ENCODE results near the gene ZBED1.
"Not testable (repeated sequence)": the region's sequence is repeated elsewhere in the genome, so short reads cannot be mapped to it uniquely, and the experiment has no call there.

The ZBED1 gene

GRCh38 chrX:2519638-2520037, 18.9 kb upstream of the ZBED1 start:
- DNase-seq (ENCODE audit: low read depth in 2 of 2) = not testable (repeated sequence)

- DNase-seq (ENCODE audit: low read depth in 2 of 2) = no peak
These were observed 16.3 kb upstream of the ZBED1 start for GRCh38 chrX:2517055-2517454.

- no peak for DNase-seq (ENCODE audit: low read depth in 2 of 2)
These were observed 15.8 kb upstream of the ZBED1 start for GRCh38 chrX:2516623-2517022.

- DNase-seq (ENCODE audit: low read depth in 2 of 2) = no peak
These were observed 13.4 kb upstream of the ZBED1 start for GRCh38 chrX:2514131-2514530.

- DNase-seq (ENCODE audit: low read depth in 2 of 2) = no peak
These were observed 12.4 kb upstream of the ZBED1 start for GRCh38 chrX:2513121-2513664.

GRCh38 chrX:2512501-2512900, 11.7 kb upstream of the ZBED1 start:
- no peak for DNase-seq (ENCODE audit: low read depth in 2 of 2)

GRCh38 chrX:2511326-2511725, 10.6 kb upstream of the ZBED1 start:
- DNase-seq (ENCODE audit: low read depth in 2 of 2) = no peak

GRCh38 chrX:2508648-2509335, 8.0 kb upstream of the ZBED1 start:
- DNase-seq (ENCODE audit: low read depth in 2 of 2) = no peak

GRCh38 chrX:2507904-2508627, 7.3 kb upstream of the ZBED1 start:
- DNase-seq (ENCODE audit: low read depth in 2 of 2) = no peak

- DNase-seq (ENCODE audit: low read depth in 2 of 2) = no peak
These were observed 6.4 kb upstream of the ZBED1 start for GRCh38 chrX:2507196-2507595.

GRCh38 chrX:2505341-2505740, 4.6 kb upstream of the ZBED1 start:
- not testable (repeated sequence) for DNase-seq (ENCODE audit: low read depth in 2 of 2)

GRCh38 chrX:2504706-2505332, 4.0 kb upstream of the ZBED1 start:
- DNase-seq (ENCODE audit: low read depth in 2 of 2) = no peak

- no peak for DNase-seq (ENCODE audit: low read depth in 2 of 2)
These were observed 3.1 kb upstream of the ZBED1 start for GRCh38 chrX:2503591-2504500.

- no peak for DNase-seq (ENCODE audit: low read depth in 2 of 2)
These were observed 2.1 kb upstream of the ZBED1 start for GRCh38 chrX:2502668-2503519.

- no peak for DNase-seq (ENCODE audit: low read depth in 2 of 2)
These were observed 1.4 kb upstream of the ZBED1 start for GRCh38 chrX:2502120-2502667.

- DNase-seq (ENCODE audit: low read depth in 2 of 2) = no peak
These were observed 855 bp upstream of the ZBED1 start for GRCh38 chrX:2501559-2502102.

- DNase-seq (ENCODE audit: low read depth in 2 of 2) = peak; percentile 11 to 37
These were observed 529 bp downstream of the ZBED1 start for GRCh38 chrX:2500091-2500802.

GRCh38 chrX:2499507-2499906, 1.3 kb downstream of the ZBED1 start:
- DNase-seq (ENCODE audit: low read depth in 2 of 2) = no peak

GRCh38 chrX:2498781-2499302, 1.9 kb downstream of the ZBED1 start:
- no peak for DNase-seq (ENCODE audit: low read depth in 2 of 2)

All from stimulated activated CD8-positive, alpha-beta memory T cell treated with anti-CD3 and anti-CD28 coated beads, Interleukin-7, amount 100 ng/mL, for 4 hours (primary cell).